BE2C (cell line): ENCODE data around the gene DENND11.

Experiments used
- DNase-seq: peaks from one replicate; pipeline ENCODE4 v3.0.0-alpha.2; 2020
- H3K27me3 ChIP-seq: fragments of 250-450 bp; sonication (Bioruptor Pico); 2 replicates; pipeline ENCODE4 v1.5.1; 2020; ENCODE audit warnings: mild to moderate bottlenecking
- H3K36me3 ChIP-seq: fragments of 250-450 bp; sonication (Bioruptor Pico); 2 replicates; pipeline ENCODE4 v1.5.1; 2020; ENCODE audit warnings: mild to moderate bottlenecking
- H3K4me1 ChIP-seq: fragments of 250-450 bp; sonication (Bioruptor Pico); 2 replicates; pipeline ENCODE4 v1.5.1; 2020
- H3K4me3 ChIP-seq: 2 replicates; pipeline ENCODE4 v1.5.1; 2011; ENCODE audit warnings: low read depth, low read length
- H3K9me3 ChIP-seq: fragments of 250-450 bp; sonication (Bioruptor Pico); 2 replicates; pipeline ENCODE4 v1.5.1; 2020
- TF ChIP-seq, protein P1 (sequence below): IDR thresholded peaks from 2 replicates; pipeline ENCODE4 v1.5.1; 2012; ENCODE audit warnings: mild to moderate bottlenecking, low read depth, low read length

DENND11 gene

DNA sequence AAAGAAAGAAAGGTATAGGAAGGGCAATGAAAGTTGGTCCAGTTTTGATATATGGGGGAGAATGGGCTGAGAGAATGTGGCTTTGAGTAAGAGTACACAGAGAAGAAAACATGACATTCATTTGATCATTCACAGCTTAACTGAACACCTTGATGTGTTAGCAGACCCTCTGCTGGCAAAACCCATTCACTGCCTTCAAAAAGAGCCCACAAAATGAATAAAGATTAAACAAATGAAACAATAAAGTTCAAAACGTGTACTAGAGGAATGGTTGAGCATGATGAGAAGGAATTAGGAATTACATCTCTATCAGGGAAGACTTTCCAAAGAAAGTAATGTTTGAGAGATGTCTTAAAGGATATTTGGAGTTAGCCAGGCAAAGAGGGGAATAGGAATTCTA is 8.3 kb upstream of the DENND11 start:
- DNase-seq, result no peak
- peaks cover 12% of the 10 kb centered on the region; the same call in 1 of the 2 replicates for H3K27me3 ChIP-seq
- H3K4me3 ChIP-seq, result no peak overlapping the region
- no peaks in the 10 kb centered on the region for H3K4me1 ChIP-seq
- H3K9me3 ChIP-seq, result no peaks in the 10 kb centered on the region
- no peaks in the 10 kb centered on the region for H3K36me3 ChIP-seq
- TF ChIP-seq, protein P1, sequence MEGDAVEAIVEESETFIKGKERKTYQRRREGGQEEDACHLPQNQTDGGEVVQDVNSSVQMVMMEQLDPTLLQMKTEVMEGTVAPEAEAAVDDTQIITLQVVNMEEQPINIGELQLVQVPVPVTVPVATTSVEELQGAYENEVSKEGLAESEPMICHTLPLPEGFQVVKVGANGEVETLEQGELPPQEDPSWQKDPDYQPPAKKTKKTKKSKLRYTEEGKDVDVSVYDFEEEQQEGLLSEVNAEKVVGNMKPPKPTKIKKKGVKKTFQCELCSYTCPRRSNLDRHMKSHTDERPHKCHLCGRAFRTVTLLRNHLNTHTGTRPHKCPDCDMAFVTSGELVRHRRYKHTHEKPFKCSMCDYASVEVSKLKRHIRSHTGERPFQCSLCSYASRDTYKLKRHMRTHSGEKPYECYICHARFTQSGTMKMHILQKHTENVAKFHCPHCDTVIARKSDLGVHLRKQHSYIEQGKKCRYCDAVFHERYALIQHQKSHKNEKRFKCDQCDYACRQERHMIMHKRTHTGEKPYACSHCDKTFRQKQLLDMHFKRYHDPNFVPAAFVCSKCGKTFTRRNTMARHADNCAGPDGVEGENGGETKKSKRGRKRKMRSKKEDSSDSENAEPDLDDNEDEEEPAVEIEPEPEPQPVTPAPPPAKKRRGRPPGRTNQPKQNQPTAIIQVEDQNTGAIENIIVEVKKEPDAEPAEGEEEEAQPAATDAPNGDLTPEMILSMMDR, result 0 out of 2 replicates have a peak, but pooled peaks have one; percentile 4

DNA sequence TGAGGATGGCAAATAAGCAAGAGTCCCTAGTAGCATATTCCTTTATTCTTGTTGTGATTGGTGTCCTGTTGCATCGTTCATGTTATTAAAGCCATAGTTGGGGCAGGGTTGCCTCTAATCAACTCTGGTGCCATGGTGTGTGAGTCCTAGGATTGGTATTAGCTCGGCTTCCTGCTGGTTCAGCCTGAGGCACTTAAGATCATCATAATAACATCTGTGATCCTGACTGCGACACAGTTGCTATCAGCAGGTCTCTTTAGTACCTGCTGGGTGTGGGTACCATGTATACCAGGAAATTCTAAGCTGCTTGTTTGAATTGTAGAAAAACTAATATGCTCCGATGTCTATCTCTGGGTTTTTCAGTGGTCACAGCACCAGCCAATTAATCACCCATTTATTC is 7.8 kb upstream of the DENND11 start:
- no peaks in the 10 kb centered on the region for H3K36me3 ChIP-seq
- no peaks in the 10 kb centered on the region for H3K9me3 ChIP-seq
- no peaks in the 10 kb centered on the region for H3K4me1 ChIP-seq
- peaks cover 8% of the 10 kb centered on the region; the same call in 1 of the 2 replicates for H3K27me3 ChIP-seq
- no peak for DNase-seq
- H3K4me3 ChIP-seq, result no peak overlapping the region
- TF ChIP-seq, protein P1, result no peak

DNA sequence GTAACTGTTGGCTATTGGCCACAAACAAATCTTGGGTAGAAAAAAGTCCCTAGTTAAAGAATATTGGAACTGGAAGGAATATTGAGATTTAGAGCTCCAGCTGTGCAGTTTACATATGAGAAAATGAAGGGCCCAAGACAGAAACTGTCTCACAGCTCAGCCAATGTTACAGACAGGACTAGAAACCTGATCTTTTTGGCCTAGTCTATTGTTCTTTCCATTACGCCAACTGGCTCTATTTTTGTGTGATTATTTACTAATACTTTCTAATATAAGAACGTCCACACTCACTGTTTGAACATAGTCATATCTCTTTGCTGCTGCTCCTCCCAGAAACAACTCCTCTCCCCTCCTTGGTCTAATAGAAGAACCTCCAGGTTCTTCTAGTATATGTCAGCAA is 7.4 kb upstream of the DENND11 start:
- DNase-seq, result no peak
- Histone ChIP-seq H3K9me3 (no peaks in the 10 kb centered on the region), H3K4me3 (no peak overlapping the region), H3K36me3 (no peaks in the 10 kb centered on the region), H3K27me3 (peaks cover 4% of the 10 kb centered on the region; the same call in 1 of the 2 replicates), H3K4me1 (no peaks in the 10 kb centered on the region)
- TF ChIP-seq, protein P1, result no peak

DNA sequence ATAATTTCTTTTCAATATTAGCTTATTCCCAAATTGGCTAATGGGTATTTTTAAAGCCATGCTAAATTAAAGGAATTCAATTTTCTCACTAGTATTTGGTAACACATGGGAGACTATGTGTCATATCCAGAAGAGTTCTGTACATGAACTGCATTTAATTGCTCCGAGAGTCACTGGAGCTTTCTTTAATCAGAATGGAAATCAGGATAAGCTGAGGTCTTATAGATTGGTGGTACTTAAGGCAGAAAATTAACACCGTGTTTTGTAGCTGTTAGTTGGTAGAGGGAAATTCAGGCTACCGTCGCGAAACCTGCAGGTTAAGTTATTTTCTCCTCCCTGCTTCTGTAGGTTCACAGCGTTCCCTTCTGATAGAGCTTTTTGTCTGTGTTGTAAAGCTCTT is 6.4 kb upstream of the DENND11 start, which contains the start of gene WEE2:
WEE2 (plus strand) TSS at position 3 of the 400 bp plus-strand sequence. CDS start 406 bp downstream, outside the sequence.
- Histone ChIP-seq H3K4me3 (no peak within 1 kb of the TSS), H3K4me1 (no peaks in the 10 kb centered on the region), H3K27me3 (no peaks in the 10 kb centered on the region), H3K36me3 (no peaks in the 10 kb centered on the region), H3K9me3 (no peaks in the 10 kb centered on the region)
- no peak for DNase-seq
- TF ChIP-seq, protein P1, result no peak

DNA sequence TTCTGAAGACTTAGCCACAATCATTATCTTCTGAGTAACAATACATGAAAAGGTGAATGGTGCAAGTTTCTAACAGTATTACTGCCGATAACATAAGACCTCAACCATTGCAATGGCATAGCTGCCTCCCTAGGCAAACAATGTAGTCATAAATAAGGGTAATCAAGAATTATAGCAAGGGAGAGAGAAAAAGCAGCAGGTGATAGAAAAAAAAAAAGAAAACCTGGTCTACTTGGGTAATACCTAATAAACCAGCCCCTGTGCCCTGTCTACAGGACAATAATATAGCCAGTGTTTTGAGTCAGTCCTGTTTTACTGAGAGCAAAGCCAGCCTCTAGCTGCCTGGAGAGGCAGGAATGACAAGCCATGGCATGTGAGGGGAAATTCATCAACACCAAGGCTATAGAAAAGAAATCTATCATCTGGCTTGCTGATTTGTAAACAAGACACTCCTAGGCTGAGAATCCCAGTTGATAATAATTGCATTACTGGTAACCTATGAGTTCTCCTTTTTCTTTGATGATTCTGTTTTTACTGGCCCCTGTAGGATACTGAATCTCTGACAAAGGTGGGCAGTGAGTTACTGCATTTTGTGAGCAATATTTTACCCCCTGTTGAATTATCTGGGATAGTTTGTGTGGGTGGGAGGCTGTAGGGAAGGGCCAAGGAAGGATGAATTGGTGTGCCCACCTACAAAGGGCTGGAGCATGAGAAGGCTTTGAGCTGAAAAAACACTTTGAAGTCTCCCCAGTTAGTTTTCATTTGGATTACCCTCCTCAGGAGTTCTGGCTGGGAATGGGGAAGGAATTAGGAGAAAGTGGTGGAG is 4.5 kb upstream of the DENND11 start:
- Histone ChIP-seq H3K4me1 (no peaks in the 10 kb centered on the region), H3K9me3 (no peaks in the 10 kb centered on the region), H3K36me3 (no peaks in the 10 kb centered on the region), H3K4me3 (no peak overlapping the region), H3K27me3 (no peaks in the 10 kb centered on the region)
- TF ChIP-seq, protein P1, result no peak
- no peak for DNase-seq

DNA sequence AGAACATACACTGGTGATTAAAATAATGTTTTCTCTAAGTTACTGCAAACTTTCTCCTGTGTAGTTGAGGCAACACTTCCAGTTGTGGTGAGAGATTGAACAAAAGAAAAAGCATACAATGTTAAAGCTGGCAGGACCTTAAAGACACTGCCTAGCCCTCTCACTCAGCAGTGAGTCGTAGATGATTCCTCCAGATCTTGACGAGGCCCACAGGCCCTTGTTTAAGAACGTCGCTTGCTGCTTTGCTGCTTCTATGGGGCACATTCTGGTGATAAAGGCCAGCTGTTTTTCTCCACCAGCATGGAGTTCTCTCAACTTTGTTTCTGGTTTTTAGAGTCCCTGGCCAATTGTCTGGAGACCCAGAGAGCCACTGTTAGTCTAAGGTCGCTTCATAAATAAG is 2.8 kb upstream of the DENND11 start:
- no peak for DNase-seq
- no peaks in the 10 kb centered on the region for H3K27me3 ChIP-seq
- TF ChIP-seq, protein P1, result no peak

More for the DNA sequence above, 2.8 kb upstream of the DENND11 start:
- Histone ChIP-seq H3K4me3 (no peak overlapping the region), H3K4me1 (no peaks in the 10 kb centered on the region; the same call in 1 of the 2 replicates), H3K9me3 (no peaks in the 10 kb centered on the region), H3K36me3 (no peaks in the 10 kb centered on the region)
